ENCODE results near the gene ITGA1. TPM values are rescaled to one million over a fixed set of nuclear protein-coding genes. Genes with fewer than 3 reads are reported as not detected.

Gene ITGA1
- total RNA-seq: 42.7 TPM

GRCh38 chr5:52787600-52788504 is at the start of gene ITGA1, which contains the start of gene PELO:
ITGA1 (plus strand) TSS chr5:52787916; CDS start chr5:52788354, 438 bp downstream.
PELO (plus strand) TSS chr5:52787916; CDS start chr5:52800395, 12,479 bp downstream.
- Histone ChIP-seq H3K4me3 (peak within 1 kb of the TSS; percentile 60 to 67), H3K27ac (peak within 1 kb of the TSS; percentile 89), H3K36me3 (no peaks in the 10 kb centered on the region), H3K27me3 (no peaks in the 10 kb centered on the region), H3K9me3 (no peaks in the 10 kb centered on the region), H3K4me1 (peaks cover 11% of the 10 kb centered on the region)
- TF ChIP-seq POLR2AphosphoS5 (IDR thresholded peaks at IDR 0.05; ENCODE audit: insufficient read depth in 1 of 2, low read depth in 1 of 2) (peak; percentile 23 to 82), POLR2A (IDR thresholded peaks at IDR 0.05) (peak in 1 of 2 donors; percentile 29), CTCF (IDR thresholded peaks at IDR 0.05) (peak in 1 of 3 experiments; percentile 9)
- intact Hi-C loops (cut with DNase I): loop anchor here (5.0 kb wide), 1 partner anchor 129 kb away; no protein-coding TSS in a partner anchor
- DNase-seq (ENCODE audit: extremely low spot score in 2 of 2): peak in 1 of 2 donors; percentile 92

GRCh38 chr5:52738095-52738506 is 49.6 kb upstream of the ITGA1 start:
- intact Hi-C loops (cut with DNase I): no loop called here
- Histone ChIP-seq H3K27me3 (no peaks in the 10 kb centered on the region), H3K27ac (no peak overlapping the region), H3K36me3 (no peaks in the 10 kb centered on the region), H3K4me3 (no peak overlapping the region), H3K9me3 (no peaks in the 10 kb centered on the region), H3K4me1 (no peaks in the 10 kb centered on the region)
- no peak for TF ChIP-seq POLR2A (IDR thresholded peaks at IDR 0.05)
- no peak for TF ChIP-seq CTCF (IDR thresholded peaks at IDR 0.05)
- TF ChIP-seq POLR2AphosphoS5 (IDR thresholded peaks at IDR 0.05; ENCODE audit: insufficient read depth in 1 of 2, low read depth in 1 of 2): no peak
- DNase-seq (ENCODE audit: extremely low spot score in 2 of 2): no peak

GRCh38 chr5:52740007-52740406 is 47.7 kb upstream of the ITGA1 start:
- H3K9me3 ChIP-seq: no peaks in the 10 kb centered on the region
- intact Hi-C loops (cut with DNase I): no loop called here
- no peak overlapping the region for H3K27ac ChIP-seq
- no peaks in the 10 kb centered on the region for H3K27me3 ChIP-seq
- H3K36me3 ChIP-seq: no peaks in the 10 kb centered on the region
- TF ChIP-seq POLR2AphosphoS5 (IDR thresholded peaks at IDR 0.05; ENCODE audit: insufficient read depth in 1 of 2, low read depth in 1 of 2) (no peak), POLR2A (IDR thresholded peaks at IDR 0.05) (no peak), CTCF (IDR thresholded peaks at IDR 0.05) (no peak)
- H3K4me3 ChIP-seq: no peak overlapping the region
- peaks cover 5% of the 10 kb centered on the region for H3K4me1 ChIP-seq
- no peak for DNase-seq (ENCODE audit: extremely low spot score in 2 of 2)

- Histone ChIP-seq H3K4me1 (peaks cover 5% of the 10 kb centered on the region), H3K9me3 (no peaks in the 10 kb centered on the region), H3K27ac (no peak overlapping the region), H3K36me3 (no peaks in the 10 kb centered on the region), H3K27me3 (no peaks in the 10 kb centered on the region), H3K4me3 (no peak overlapping the region)
- no peak for TF ChIP-seq CTCF (IDR thresholded peaks at IDR 0.05)
- no peak for TF ChIP-seq POLR2AphosphoS5 (IDR thresholded peaks at IDR 0.05; ENCODE audit: insufficient read depth in 1 of 2, low read depth in 1 of 2)
- TF ChIP-seq POLR2A (IDR thresholded peaks at IDR 0.05): no peak
- intact Hi-C loops (cut with DNase I): no loop called here
- no peak for DNase-seq (ENCODE audit: extremely low spot score in 2 of 2)
Measured at GRCh38 chr5:52743012-52743411, 44.7 kb upstream of the ITGA1 start.

GRCh38 chr5:52743529-52743928 is 44.2 kb upstream of the ITGA1 start:
- no peak for TF ChIP-seq POLR2AphosphoS5 (IDR thresholded peaks at IDR 0.05; ENCODE audit: insufficient read depth in 1 of 2, low read depth in 1 of 2)
- H3K27ac ChIP-seq: no peak overlapping the region

More at GRCh38 chr5:52743529-52743928, 44.2 kb upstream of the ITGA1 start:
- Histone ChIP-seq H3K9me3 (no peaks in the 10 kb centered on the region), H3K4me1 (peaks cover 5% of the 10 kb centered on the region), H3K36me3 (no peaks in the 10 kb centered on the region), H3K27me3 (no peaks in the 10 kb centered on the region), H3K4me3 (no peak overlapping the region)
- intact Hi-C loops (cut with DNase I): no loop called here
- DNase-seq (ENCODE audit: extremely low spot score in 2 of 2): no peak

Data from vagina (tissue), 2 donors.